Mesenchymal stem cell (in vitro differentiated cells and primary cell): ENCODE measurements around the gene TFCP2L1.

Source experiments
- DNase-seq: peaks from one replicate; pipeline ENCODE4 v3.0.0-alpha.2; 2013
- H2AFZ ChIP-seq: one replicate; pipeline ENCODE4 v1.6.1; 2013; ENCODE audit warnings: low read depth, mild to moderate bottlenecking, control low read depth, inconsistent platforms, low read length, moderate library complexity
- H2AK5ac ChIP-seq: 2 replicates; pipeline ENCODE4 v1.6.1; 2013; ENCODE audit warnings: low read length, moderate library complexity, mild to moderate bottlenecking, inconsistent platforms; ENCODE audit not compliant: severe bottlenecking
- H2BK120ac ChIP-seq: one replicate; pipeline ENCODE4 v1.6.1; 2013; ENCODE audit warnings: low read depth, mild to moderate bottlenecking, inconsistent platforms, low read length, moderate library complexity
- H2BK12ac ChIP-seq, 2 experiments: one replicate each; pipeline ENCODE4 v1.6.1; 2013; ENCODE audit warnings: inconsistent platforms in 2 of 2, low read length in 2 of 2, mild to moderate bottlenecking in 2 of 2, moderate library complexity in 2 of 2, control low read depth in 1 of 2
- H2BK15ac ChIP-seq: one replicate; pipeline ENCODE4 v1.6.1; 2013; ENCODE audit warnings: mild to moderate bottlenecking, low read depth, inconsistent platforms; ENCODE audit not compliant: poor library complexity, severe bottlenecking
- H2BK5ac ChIP-seq: 2 replicates; pipeline ENCODE4 v1.6.1; 2013; ENCODE audit warnings: low read depth, mild to moderate bottlenecking, low read length, control low read depth, inconsistent platforms; ENCODE audit not compliant: poor library complexity, severe bottlenecking
- H3K14ac ChIP-seq, 2 experiments: one replicate each; pipeline ENCODE4 v1.6.1; 2013; ENCODE audit warnings: inconsistent platforms in 2 of 2, low read length in 2 of 2, control low read depth in 1 of 2, mild to moderate bottlenecking in 1 of 2, moderate library complexity in 1 of 2
- H3K18ac ChIP-seq, 2 experiments: one replicate each; pipeline ENCODE4 v1.6.1; 2013; ENCODE audit warnings: inconsistent platforms in 2 of 2, low read length in 2 of 2, control low read depth in 1 of 2, low read depth in 1 of 2, mild to moderate bottlenecking in 1 of 2
- H3K23ac ChIP-seq, 2 experiments: one replicate each; pipeline ENCODE4 v1.6.1; 2013; ENCODE audit warnings: inconsistent platforms in 2 of 2, low read length in 2 of 2, mild to moderate bottlenecking in 2 of 2, moderate library complexity in 2 of 2, control low read depth in 1 of 2
- H3K27ac ChIP-seq: 2 replicates; pipeline ENCODE4 v1.5.1; 2013; ENCODE audit warnings: mild to moderate bottlenecking, moderate library complexity, low read length, control low read depth, inconsistent platforms; ENCODE audit not compliant: poor library complexity, severe bottlenecking
- H3K27me3 ChIP-seq, 2 experiments: 2 replicates each; pipeline versions ENCODE4 v1.6.1 to v1.7.0; 2013; ENCODE audit warnings: low read length in 2 of 2, mild to moderate bottlenecking in 2 of 2, moderate library complexity in 2 of 2, control low read depth in 1 of 2, inconsistent platforms in 1 of 2; ENCODE audit not compliant: control insufficient read depth in 1 of 2, insufficient read depth in 1 of 2
- H3K36me3 ChIP-seq, 2 experiments: 2 replicates each; pipeline versions ENCODE4 v1.6.1 to v1.7.0; 2013; ENCODE audit warnings: low read length in 2 of 2, control low read depth in 1 of 2, inconsistent platforms in 1 of 2, low read depth in 1 of 2, mild to moderate bottlenecking in 1 of 2; ENCODE audit not compliant: insufficient read depth in 2 of 2, control insufficient read depth in 1 of 2
- H3K4ac ChIP-seq, 2 experiments: one replicate each; pipeline ENCODE4 v1.6.1; 2013; ENCODE audit warnings: inconsistent platforms in 2 of 2, low read length in 2 of 2, mild to moderate bottlenecking in 2 of 2, moderate library complexity in 2 of 2, control low read depth in 1 of 2, low read depth in 1 of 2
- H3K4me1 ChIP-seq: 2 replicates; pipeline ENCODE4 v1.6.1; 2013; ENCODE audit warnings: low read depth, low read length, control low read depth; ENCODE audit not compliant: control insufficient read depth, insufficient read depth
- H3K4me2 ChIP-seq: 2 replicates; pipeline ENCODE4 v1.6.1; 2013; ENCODE audit warnings: low read length, mild to moderate bottlenecking, inconsistent platforms; ENCODE audit not compliant: poor library complexity, severe bottlenecking
- H3K4me3 ChIP-seq, 2 experiments: 2 replicates each; pipeline versions ENCODE4 v1.5.1 to v1.7.0; 2013; ENCODE audit warnings: low read length in 2 of 2, mild to moderate bottlenecking in 2 of 2, control low read depth in 1 of 2, low read depth in 1 of 2; ENCODE audit not compliant: insufficient read depth in 1 of 2
- H3K79me1 ChIP-seq: replicated peaks from 2 replicates; pipeline ENCODE4 v1.6.1; 2013; ENCODE audit warnings: mild to moderate bottlenecking, control low read depth, low read length, inconsistent platforms; ENCODE audit not compliant: poor library complexity, severe bottlenecking
- H3K9ac ChIP-seq: 2 replicates; pipeline ENCODE4 v1.7.0; 2013; ENCODE audit warnings: mild to moderate bottlenecking, low read length, moderate library complexity
- H3K9me3 ChIP-seq: 2 replicates; pipeline ENCODE4 v1.7.0; 2013; ENCODE audit warnings: mild to moderate bottlenecking, low read length; ENCODE audit not compliant: control insufficient read depth
- H4K8ac ChIP-seq: one replicate; pipeline ENCODE4 v1.6.1; 2013; ENCODE audit warnings: inconsistent platforms, mild to moderate bottlenecking, low read length, moderate library complexity
- H4K91ac ChIP-seq: one replicate; pipeline ENCODE4 v1.6.1; 2013; ENCODE audit warnings: mild to moderate bottlenecking, low read length, inconsistent platforms
- WGBS: methylation state at CpG from one replicate; pipeline ENCODE4 v1.1.7; 2013; ENCODE audit warnings: mixed read lengths; 5-methylcytosine and 5-hydroxymethylcytosine counted together

Gene TFCP2L1

GRCh38 chr2:121170577-121170976 lies 114.4 kb downstream of the TFCP2L1 start:
- Histone ChIP-seq H2BK15ac (no peak overlapping the region), H3K4me2 (no peak overlapping the region), H3K27ac (no peak overlapping the region), H3K36me3 (no peaks in the 10 kb centered on the region), H3K9me3 (peaks cover 9% of the 10 kb centered on the region), H3K9ac (no peak overlapping the region), H3K14ac (no peak overlapping the region), H2BK120ac (no peak overlapping the region), H4K8ac (no peak overlapping the region), H3K27me3 (peaks cover 9 to 31% of the 10 kb centered on the region in 2 experiments), H3K4me1 (no peaks in the 10 kb centered on the region), H3K18ac (no peak overlapping the region), H4K91ac (no peak overlapping the region), H2AFZ (no peak overlapping the region), H2BK5ac (no peak overlapping the region), H3K79me1 (no peaks in the 10 kb centered on the region), H3K23ac (no peak overlapping the region), H2AK5ac (no peak overlapping the region), H2BK12ac (no peak overlapping the region), H3K4ac (no peak overlapping the region), H3K4me3 (no peak overlapping the region)
- WGBS: 61% methylated on average over 1 of the region's 1 CpG
- DNase-seq: no peak

- peaks cover 15% of the 10 kb centered on the region for H3K9me3 ChIP-seq
- H2BK5ac ChIP-seq: no peak overlapping the region
- H2AK5ac ChIP-seq: no peak overlapping the region
- H3K4me2 ChIP-seq: no peak overlapping the region
- H2BK15ac ChIP-seq: no peak overlapping the region
- no peak overlapping the region for H3K18ac ChIP-seq
- WGBS: 54% methylated on average over 3 of the region's 4 CpGs
- no peak overlapping the region for H3K4me3 ChIP-seq
- no peak overlapping the region for H3K14ac ChIP-seq
- H3K4ac ChIP-seq: no peak overlapping the region
- no peak overlapping the region for H3K23ac ChIP-seq
- no peaks in the 10 kb centered on the region for H3K79me1 ChIP-seq
- no peak overlapping the region for H3K27ac ChIP-seq
- H3K27me3 ChIP-seq: peaks cover 9 to 15% of the 10 kb centered on the region in 2 experiments
- no peak overlapping the region for H4K91ac ChIP-seq
- H2BK120ac ChIP-seq: no peak overlapping the region
- H3K36me3 ChIP-seq: no peaks in the 10 kb centered on the region
- H4K8ac ChIP-seq: no peak overlapping the region
- H3K4me1 ChIP-seq: no peaks in the 10 kb centered on the region
- no peak overlapping the region for H3K9ac ChIP-seq
- DNase-seq: no peak
- H2BK12ac ChIP-seq: no peak overlapping the region
- no peak overlapping the region for H2AFZ ChIP-seq
These were observed 117.6 kb downstream of the TFCP2L1 start for GRCh38 chr2:121167411-121167810.
